Measurements from ENCODE around the gene SOCS7.

The SOCS7 gene

DNA sequence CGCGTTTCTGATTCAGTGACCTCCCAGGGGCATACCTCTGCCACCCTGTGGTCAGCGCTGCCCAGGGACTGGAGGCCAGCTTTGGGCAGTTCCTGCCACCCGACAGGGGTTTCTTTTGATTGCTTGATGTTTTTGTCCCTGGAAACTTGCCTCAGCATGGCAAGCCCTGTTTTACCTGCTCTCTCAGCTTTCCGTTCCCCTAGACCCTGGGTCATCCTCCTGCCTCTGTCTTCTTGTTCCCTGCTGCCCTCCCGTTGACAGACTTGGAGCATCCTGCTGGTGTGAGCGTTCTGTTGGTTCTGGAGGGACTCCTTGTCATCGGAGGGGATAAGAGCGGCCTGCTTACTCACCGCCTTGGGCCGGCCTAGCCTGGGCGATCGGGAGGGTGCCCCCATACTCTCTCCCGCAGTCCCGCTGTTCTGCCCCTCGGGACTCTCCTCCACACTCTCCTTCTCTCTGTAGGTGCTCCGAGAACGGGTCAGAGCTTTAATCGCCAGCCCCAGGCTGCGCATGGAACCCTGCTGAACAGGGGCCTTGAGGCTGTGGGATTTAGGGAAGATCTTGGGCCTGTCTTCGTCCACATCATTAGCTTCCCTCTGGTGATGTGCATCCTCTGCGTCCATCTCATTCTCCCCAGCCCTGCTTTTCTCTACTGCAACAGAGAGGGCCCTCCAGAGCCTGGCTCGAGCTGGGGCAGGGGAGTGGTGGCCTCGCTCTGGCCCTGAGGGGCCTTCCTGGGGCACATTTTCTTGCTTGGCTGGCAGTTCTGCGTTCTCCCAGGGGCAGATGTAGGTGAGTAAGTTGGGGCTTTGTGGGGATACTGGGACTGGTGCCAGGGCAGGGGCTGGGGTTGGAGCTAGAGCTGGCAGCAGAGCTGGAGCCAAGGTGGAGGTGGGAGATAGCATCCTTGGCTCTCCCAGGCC, 21.6 kb upstream of the SOCS7 start:
- peaks cover 6% of the 10 kb centered on the region for H3K4me1 Mint-ChIP-seq (ENCODE audit: low read depth)
- no peak overlapping the region for H3K27ac Mint-ChIP-seq
- DNase-seq (ENCODE audit: low spot score): no peak
- no peaks in the 10 kb centered on the region for H3K36me3 Mint-ChIP-seq (ENCODE audit: low read depth)
- no peaks in the 10 kb centered on the region for H3K9me3 Mint-ChIP-seq
- H3K4me3 Mint-ChIP-seq: no peak overlapping the region
- peaks cover 2% of the 10 kb centered on the region for H3K27me3 Mint-ChIP-seq (ENCODE audit: low read depth)

DNA sequence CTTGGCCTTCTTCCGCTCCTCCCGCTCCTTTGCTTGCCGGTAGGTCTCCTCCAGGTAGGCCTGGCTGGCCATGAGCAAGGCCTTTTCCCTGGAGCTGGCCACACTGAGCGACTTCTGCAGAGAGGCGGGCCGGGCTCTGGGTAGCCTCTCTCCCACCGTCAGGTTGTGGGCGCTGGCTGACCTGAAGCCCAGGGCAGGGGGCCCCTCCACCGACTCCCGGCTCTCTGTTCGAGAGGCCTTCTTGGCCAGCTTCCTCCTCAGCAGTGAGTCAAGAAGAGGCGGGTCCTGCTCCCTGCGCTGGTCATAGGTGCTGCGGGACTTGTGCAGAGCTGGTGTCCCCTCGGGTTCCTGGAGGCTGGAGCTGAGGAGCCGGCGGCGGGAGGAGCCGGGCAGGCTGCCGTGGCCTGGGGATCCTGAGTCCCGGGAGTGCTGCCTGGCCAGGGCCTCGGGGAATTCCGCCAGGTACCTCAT, 20.7 kb upstream of the SOCS7 start:
- no peak overlapping the region for H3K4me3 Mint-ChIP-seq
- H3K27ac Mint-ChIP-seq: no peak overlapping the region
- no peaks in the 10 kb centered on the region for H3K9me3 Mint-ChIP-seq
- no peak for DNase-seq (ENCODE audit: low spot score)
- peaks cover 2% of the 10 kb centered on the region for H3K27me3 Mint-ChIP-seq (ENCODE audit: low read depth)
- H3K4me1 Mint-ChIP-seq (ENCODE audit: low read depth): peaks cover 3% of the 10 kb centered on the region
- H3K36me3 Mint-ChIP-seq (ENCODE audit: low read depth): no peaks in the 10 kb centered on the region

DNA sequence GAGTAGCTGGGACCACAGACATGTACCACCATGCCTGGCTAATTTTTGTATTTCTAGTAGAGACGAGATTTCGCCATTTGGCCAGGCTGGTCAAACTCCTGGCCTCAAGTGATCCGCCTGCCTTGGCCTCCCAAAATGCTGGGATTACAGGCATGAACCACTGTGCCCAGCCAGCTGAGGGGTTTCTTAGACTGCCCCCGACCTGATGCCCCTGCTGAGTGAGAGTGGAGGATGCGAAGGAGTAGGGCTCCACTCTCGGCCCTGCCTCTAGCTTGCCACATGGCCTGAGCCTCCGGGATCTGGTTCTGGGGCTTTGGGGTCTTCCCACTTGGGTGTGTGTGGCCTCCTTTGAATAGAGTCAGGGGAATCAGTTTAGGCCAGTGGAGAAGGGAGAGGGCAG, 18.9 kb upstream of the SOCS7 start:
- Mint-ChIP-seq H3K9me3 (no peaks in the 10 kb centered on the region), H3K27ac (no peak overlapping the region), H3K4me3 (no peak overlapping the region), H3K36me3 (ENCODE audit: low read depth) (no peaks in the 10 kb centered on the region), H3K4me1 (ENCODE audit: low read depth) (no peaks in the 10 kb centered on the region), H3K27me3 (ENCODE audit: low read depth) (peaks cover 2% of the 10 kb centered on the region)
- DNase-seq (ENCODE audit: low spot score): no peak

DNA sequence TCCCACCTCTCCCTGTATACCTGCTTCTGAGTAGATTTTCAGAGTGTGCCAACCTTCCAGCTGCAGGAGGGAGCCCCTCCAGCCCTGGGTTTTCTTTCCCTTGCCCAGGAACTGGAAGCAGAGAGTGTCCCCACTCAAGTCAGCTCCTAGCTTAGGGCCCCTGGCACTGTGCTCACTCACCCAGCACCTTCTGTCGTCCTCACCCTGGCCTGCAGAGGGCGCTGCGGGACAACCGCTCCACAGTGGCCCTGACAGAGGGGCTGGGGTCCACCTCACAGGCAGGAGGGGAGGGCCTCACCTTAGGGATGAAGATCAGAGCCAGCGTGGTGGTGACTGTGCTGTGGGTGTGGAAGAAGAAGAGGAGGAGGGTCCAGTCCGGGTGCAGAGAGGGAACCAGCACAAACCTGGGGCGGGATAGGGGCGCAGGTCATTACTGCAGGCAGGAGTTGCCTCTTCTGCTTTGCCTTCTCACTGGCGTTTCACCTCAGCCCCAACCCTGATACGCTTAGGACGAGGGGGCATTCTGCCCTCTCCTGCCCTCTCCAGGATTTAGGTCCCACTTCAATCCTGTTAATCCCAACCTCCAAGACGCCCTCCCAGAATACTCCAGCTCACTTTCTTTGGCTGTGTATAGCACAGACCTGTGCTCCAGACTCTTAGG, 17.9 kb upstream of the SOCS7 start:
- H3K27ac Mint-ChIP-seq: no peak overlapping the region
- H3K27me3 Mint-ChIP-seq (ENCODE audit: low read depth): peaks cover 2% of the 10 kb centered on the region
- DNase-seq (ENCODE audit: low spot score): peak; percentile 48
- H3K4me3 Mint-ChIP-seq: no peak overlapping the region
- H3K36me3 Mint-ChIP-seq (ENCODE audit: low read depth): no peaks in the 10 kb centered on the region
- H3K4me1 Mint-ChIP-seq (ENCODE audit: low read depth): no peaks in the 10 kb centered on the region
- no peaks in the 10 kb centered on the region for H3K9me3 Mint-ChIP-seq

DNA sequence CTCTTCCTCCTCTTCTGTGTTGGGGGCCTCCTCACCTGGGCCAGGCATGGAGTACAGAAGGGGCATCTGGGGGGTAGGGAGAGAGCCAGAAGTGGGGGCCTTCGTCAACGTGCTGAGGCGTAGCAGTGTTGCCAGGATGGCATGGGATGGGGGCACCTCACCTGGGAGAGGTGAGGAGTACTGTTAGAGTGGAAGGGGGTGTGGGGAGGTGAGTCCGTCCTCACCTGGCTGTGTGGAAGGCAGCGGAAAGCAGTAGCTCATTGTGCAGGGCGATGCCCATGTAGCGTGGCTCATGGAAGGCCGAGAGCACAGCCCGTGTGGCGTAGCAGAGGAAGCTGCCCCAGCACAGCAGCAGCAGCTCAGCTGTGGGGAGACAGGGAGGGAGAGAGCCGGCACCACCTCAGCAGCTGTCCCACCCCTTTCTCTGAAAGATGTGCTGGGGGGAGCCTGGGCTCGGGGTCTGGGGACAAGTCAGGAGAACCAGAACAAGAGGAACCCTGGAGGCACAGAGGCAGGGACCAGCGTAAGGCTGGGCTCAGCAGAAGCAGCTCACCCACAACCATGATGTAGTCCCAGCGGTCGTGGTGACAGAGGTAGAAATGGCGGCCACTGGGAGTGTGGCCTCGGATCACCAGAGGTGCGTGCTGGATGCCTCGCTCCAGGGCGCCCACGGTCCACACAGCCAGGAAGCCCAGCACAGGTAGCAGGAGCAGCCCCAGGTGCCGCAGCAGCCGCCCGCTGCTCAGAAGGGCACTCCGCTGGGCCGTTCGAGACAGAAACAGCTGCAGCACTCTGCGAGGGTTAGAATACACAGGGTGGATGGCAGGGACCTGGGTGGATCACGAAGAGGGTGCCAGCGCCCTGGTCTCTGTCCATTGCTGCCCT, 16.9 kb upstream of the SOCS7 start:
- DNase-seq (ENCODE audit: low spot score): no peak
- no peaks in the 10 kb centered on the region for H3K9me3 Mint-ChIP-seq
- no peaks in the 10 kb centered on the region for H3K4me1 Mint-ChIP-seq (ENCODE audit: low read depth)
- no peak overlapping the region for H3K4me3 Mint-ChIP-seq
- no peaks in the 10 kb centered on the region for H3K36me3 Mint-ChIP-seq (ENCODE audit: low read depth)
- peaks cover 2% of the 10 kb centered on the region for H3K27me3 Mint-ChIP-seq (ENCODE audit: low read depth)
- no peak overlapping the region for H3K27ac Mint-ChIP-seq

DNA sequence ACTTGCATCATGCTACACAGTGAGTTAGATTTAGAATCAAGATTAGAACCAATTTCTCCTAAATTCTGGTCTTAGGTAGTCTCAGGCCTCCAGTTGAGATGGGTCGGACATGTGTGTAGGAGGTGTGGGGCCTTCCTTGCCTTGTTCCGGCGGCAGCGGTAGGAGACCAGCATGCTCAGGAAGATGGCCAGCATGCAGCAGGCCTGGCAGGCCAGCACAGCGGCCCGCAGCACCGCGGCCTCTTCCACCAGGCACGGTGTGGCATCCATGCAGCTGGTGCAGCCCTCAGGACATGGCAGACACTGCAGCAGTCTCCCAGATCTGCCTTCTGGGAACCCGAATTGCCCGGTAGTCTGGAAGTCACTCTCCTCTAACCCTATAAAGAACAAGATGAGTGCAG, 14.8 kb upstream of the SOCS7 start:
- Mint-ChIP-seq H3K9me3 (no peaks in the 10 kb centered on the region), H3K27me3 (ENCODE audit: low read depth) (no peaks in the 10 kb centered on the region), H3K4me3 (no peak overlapping the region), H3K36me3 (ENCODE audit: low read depth) (no peaks in the 10 kb centered on the region), H3K27ac (no peak overlapping the region), H3K4me1 (ENCODE audit: low read depth) (no peaks in the 10 kb centered on the region)
- DNase-seq (ENCODE audit: low spot score): no peak

DNA sequence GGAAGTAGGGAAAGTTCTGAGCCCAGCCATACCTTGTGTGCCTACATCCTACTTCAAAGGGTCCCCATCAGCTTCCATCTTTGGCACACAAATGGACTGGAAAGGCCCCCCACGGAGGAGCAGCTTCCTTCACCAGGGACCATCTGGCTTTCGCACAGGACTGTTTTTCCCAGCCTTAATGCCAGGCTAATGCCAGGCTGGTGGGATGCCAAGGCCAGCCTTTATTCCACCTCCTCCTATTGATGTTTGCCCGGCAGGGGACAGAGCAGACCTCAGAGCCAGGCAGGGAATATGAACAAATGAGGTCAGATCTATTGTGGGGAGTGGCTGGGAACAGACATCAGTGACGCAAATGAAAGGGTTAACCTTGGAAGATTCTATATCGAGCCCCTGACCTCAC, 13.6 kb upstream of the SOCS7 start:
- H3K9me3 Mint-ChIP-seq: no peaks in the 10 kb centered on the region
- no peak overlapping the region for H3K27ac Mint-ChIP-seq
- H3K27me3 Mint-ChIP-seq (ENCODE audit: low read depth): no peaks in the 10 kb centered on the region
- no peaks in the 10 kb centered on the region for H3K36me3 Mint-ChIP-seq (ENCODE audit: low read depth)
- H3K4me3 Mint-ChIP-seq: no peak overlapping the region
- no peak for DNase-seq (ENCODE audit: low spot score)
- no peaks in the 10 kb centered on the region for H3K4me1 Mint-ChIP-seq (ENCODE audit: low read depth)

DNA sequence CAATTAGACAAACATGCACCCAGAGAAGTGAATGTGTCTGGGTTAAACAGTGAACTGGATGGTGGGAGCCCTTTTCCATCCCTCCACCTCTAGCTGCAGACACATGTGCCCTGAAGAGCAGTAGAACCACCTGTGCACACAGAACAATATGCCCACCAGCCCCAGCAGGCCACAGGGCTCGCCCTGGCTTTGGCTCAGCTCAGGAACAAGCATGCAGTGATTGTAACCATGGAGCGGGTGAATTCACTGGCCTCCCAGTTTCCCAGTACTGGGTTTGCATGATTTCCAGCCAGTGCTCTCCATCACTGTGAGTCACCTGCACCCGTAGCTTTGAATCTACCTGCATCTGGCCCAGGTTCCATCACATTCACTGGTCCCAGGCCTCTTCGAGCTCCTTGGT, 13.1 kb upstream of the SOCS7 start:
- Mint-ChIP-seq H3K36me3 (ENCODE audit: low read depth) (no peaks in the 10 kb centered on the region), H3K4me1 (ENCODE audit: low read depth) (no peaks in the 10 kb centered on the region), H3K27me3 (ENCODE audit: low read depth) (no peaks in the 10 kb centered on the region), H3K4me3 (no peak overlapping the region), H3K27ac (no peak overlapping the region), H3K9me3 (no peaks in the 10 kb centered on the region)
- DNase-seq (ENCODE audit: low spot score): no peak

DNA sequence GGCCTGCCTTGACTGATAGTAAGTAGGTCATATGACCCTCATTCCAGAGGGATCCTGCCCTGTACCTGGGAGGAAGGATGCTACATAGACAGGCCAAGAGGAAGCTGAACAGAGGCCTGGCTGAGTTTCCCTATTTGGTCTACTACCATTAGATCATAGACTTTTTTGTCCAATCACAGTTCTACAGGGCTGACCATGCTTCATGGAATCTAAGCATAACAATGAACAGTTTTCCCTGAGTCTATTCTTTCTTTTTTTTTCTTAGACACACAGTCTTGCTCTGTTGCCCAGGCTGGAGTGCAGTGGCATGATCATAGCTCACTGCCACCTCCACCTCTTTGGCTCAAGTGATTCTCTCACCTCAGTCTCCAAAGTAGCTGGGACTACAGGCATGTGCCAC, 11.8 kb upstream of the SOCS7 start:
- no peak overlapping the region for H3K27ac Mint-ChIP-seq
- DNase-seq (ENCODE audit: low spot score): no peak
- H3K9me3 Mint-ChIP-seq: no peaks in the 10 kb centered on the region

DNA sequence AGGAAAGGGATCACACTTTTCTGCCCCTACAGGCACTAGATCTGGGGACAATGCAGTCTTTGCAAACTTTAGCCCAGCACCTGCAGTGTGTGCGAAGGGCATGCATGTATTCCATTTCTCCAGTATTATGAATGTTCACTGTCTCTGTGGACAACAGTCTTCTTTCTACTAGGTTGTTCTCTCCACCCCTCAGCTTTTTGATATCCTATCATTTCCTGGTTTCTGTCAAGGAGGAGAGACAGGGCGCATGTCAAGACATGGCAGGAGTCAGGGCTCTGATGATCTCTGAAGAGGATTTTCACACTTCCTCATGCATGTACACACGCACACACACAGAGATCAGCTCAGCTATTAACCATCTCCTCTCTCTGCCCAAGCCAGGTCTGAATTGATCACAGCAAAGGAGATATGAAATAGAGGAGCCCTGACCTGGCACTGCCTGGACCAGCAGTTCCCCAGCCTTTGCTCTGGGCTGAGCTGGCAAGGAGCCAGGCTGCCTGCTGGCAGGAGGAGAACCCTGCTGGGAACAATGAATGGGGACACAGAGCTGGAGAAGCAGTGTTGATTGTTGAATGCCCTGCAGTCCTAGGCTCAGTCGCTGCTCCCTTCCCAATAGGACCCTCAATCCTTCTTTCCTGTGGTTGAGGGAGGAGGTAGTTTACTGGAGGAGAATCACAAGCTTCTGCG, 10.5 kb upstream of the SOCS7 start:
- H3K4me1 Mint-ChIP-seq (ENCODE audit: low read depth): no peaks in the 10 kb centered on the region
- DNase-seq (ENCODE audit: low spot score): no peak
- H3K9me3 Mint-ChIP-seq: no peaks in the 10 kb centered on the region
- H3K36me3 Mint-ChIP-seq (ENCODE audit: low read depth): no peaks in the 10 kb centered on the region
- H3K4me3 Mint-ChIP-seq: no peak overlapping the region
- H3K27ac Mint-ChIP-seq: no peak overlapping the region
- peaks cover 2% of the 10 kb centered on the region for H3K27me3 Mint-ChIP-seq (ENCODE audit: low read depth)

More for the DNA sequence above, 11.8 kb upstream of the SOCS7 start:
- Mint-ChIP-seq H3K4me1 (ENCODE audit: low read depth) (no peaks in the 10 kb centered on the region), H3K4me3 (no peak overlapping the region), H3K27me3 (ENCODE audit: low read depth) (no peaks in the 10 kb centered on the region), H3K36me3 (ENCODE audit: low read depth) (no peaks in the 10 kb centered on the region)

DNA sequence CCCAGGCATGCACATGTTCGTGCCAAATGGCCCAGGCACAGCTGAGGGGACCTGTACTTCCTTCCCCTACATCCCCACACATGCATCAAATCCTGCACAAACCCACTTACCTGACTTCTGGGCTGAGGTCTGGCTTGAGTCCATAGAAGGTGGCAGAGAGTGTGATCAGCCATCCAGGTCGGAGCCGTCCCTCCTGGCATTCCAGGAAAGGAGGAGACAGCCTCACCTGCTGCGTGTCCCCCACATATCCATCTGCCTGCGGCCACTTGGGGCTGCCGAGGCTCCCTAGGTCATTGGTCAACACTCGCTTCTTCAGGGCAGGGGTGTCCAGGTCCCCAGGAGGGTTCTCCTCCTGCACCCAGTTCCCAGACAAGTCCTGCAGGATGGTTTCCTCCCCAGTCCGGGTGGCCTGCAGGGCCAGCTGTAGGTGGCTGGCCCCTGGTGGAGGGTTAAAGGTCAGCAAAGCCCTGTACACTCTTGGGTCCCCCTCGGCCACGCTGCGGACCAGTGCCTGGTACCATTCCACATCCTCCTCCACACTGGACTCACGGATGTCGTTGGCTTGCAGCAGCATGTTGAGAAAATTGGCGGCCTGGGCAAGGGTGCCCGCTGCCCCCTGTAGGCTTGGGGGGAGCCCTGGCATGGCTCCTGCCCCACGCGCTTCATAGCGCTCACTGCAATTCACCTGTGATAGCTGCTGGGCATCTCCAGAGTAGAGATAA, 8.6 kb upstream of the SOCS7 start:
- no peak for DNase-seq (ENCODE audit: low spot score)
- no peaks in the 10 kb centered on the region for H3K9me3 Mint-ChIP-seq
- H3K27me3 Mint-ChIP-seq (ENCODE audit: low read depth): peaks cover 2% of the 10 kb centered on the region

DNA sequence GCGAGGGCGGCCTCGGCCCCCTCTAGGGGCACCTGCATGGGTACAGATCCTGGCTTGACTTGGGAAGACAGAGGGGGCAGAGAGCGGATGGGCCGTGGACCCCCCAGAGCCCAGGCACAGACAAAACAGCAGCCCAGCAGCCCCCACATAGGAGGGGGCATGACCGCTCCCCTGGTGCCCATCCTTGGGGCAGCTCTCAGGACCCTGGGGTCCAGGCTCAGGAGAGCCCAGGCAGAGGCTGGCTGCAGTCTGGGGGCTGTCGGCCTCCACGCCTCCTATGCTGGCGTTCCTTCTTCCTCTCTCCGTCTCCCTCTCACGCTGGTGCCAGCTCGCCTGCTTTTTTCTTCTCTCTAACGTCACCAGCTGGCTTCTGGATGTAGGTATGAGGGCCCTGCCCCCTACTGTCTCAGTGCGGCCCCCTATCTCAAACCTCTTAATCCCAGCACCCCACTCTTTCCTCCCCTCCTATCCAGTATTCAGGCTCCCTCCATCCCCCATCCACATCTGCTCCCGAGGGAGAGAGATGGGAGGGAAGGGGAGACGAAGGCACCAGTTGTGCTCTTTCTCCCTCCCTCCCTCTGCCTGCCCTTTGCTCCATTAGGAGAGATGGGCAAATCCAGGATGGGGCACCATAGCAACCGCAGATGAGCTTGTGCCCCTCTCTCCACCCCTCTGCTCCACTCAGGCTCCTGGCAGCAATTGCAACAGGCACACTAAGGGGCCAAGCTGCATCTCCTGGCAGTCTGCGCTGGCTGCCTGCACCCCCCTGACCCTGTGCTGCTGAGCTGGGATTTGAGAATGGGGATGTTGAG, 7.8 kb upstream of the SOCS7 start, which contains the start of gene GPR179:
Gene GPR179 (minus strand): TSS at position 349 of the 812 bp plus-strand sequence. CDS start 167 bp downstream, at position 182.
- Mint-ChIP-seq H3K4me3 (no peak within 1 kb of the TSS), H3K36me3 (ENCODE audit: low read depth) (no peaks in the 10 kb centered on the region), H3K9me3 (no peaks in the 10 kb centered on the region), H3K4me1 (ENCODE audit: low read depth) (peaks cover under 1% of the 10 kb centered on the region), H3K27ac (no peak within 1 kb of the TSS), H3K27me3 (ENCODE audit: low read depth) (peaks cover 2% of the 10 kb centered on the region)
- DNase-seq (ENCODE audit: low spot score): no peak

More for the DNA sequence above, 8.6 kb upstream of the SOCS7 start:
- Mint-ChIP-seq H3K4me1 (ENCODE audit: low read depth) (no peaks in the 10 kb centered on the region), H3K27ac (no peak overlapping the region), H3K4me3 (no peak overlapping the region), H3K36me3 (ENCODE audit: low read depth) (no peaks in the 10 kb centered on the region)

Measured in T-helper 2 cell treated with Interferon-gamma antibody and Interleukin-4, amounts not matched to agents 5 μg/mL and 100 μg/mL, for 36 hours (primary cell).